Spleen (tissue), 11 donors: ENCODE measurements around the gene GPX5. TPM values are rescaled to one million over a fixed set of nuclear protein-coding genes. Genes with fewer than 3 reads are reported as not detected.

Experiments used
- DNase-seq: peaks from one replicate; pipeline ENCODE4 v3.0.0-alpha.2; 2020
- H3K27ac ChIP-seq, 8 donors: fragments of 200-600 bp; sonication (generic) in 7 of 8; 1 replicate in 4 of 8; 2 replicates in 4 of 8; pipeline versions ENCODE4 v1.5.0 to v1.8.0; 2016 to 2021; ENCODE audit warnings: inconsistent platforms in 4 of 8, mild to moderate bottlenecking in 4 of 8, moderate library complexity in 1 of 8
- H3K27me3 ChIP-seq, 7 donors: fragments of 200-600 bp; sonication (generic) in 6 of 7; replicated peaks in 1 of 7; 1 replicate in 4 of 7; 2 replicates in 3 of 7; pipeline versions ENCODE4 v1.5.0 to v1.8.0; 2016 to 2021; ENCODE audit warnings: inconsistent platforms in 3 of 7, mild to moderate bottlenecking in 1 of 7
- H3K36me3 ChIP-seq, 6 donors: fragments of 200-600 bp; sonication (generic) in 5 of 6; 1 replicate in 4 of 6; 2 replicates in 2 of 6; pipeline versions ENCODE4 v1.5.0 to v1.8.0; 2016 to 2021; ENCODE audit warnings: inconsistent platforms in 2 of 6
- H3K4me1 ChIP-seq, 6 donors: fragments of 200-600 bp; sonication (generic) in 5 of 6; 1 replicate in 3 of 6; 2 replicates in 3 of 6; pipeline versions ENCODE4 v1.5.0 to v1.8.0; 2016 to 2021; ENCODE audit warnings: inconsistent platforms in 3 of 6
- H3K4me3 ChIP-seq, 8 donors: fragments of 200-600 bp; sonication (generic) in 7 of 8; 1 replicate in 4 of 8; 2 replicates in 4 of 8; pipeline versions ENCODE4 v1.5.0 to v1.8.0; 2016 to 2021; ENCODE audit warnings: inconsistent platforms in 4 of 8, mild to moderate bottlenecking in 4 of 8, moderate library complexity in 2 of 8
- H3K9me3 ChIP-seq, 8 donors: fragments of 200-600 bp; sonication (generic) in 7 of 8; 1 replicate in 4 of 8; 2 replicates in 4 of 8; pipeline versions ENCODE4 v1.5.0 to v1.8.0; 2016 to 2021; ENCODE audit warnings: inconsistent platforms in 4 of 8
- POLR2A ChIP-seq, 3 donors: fragments of 450-650 bp; IDR thresholded peaks; one replicate each; pipeline ENCODE4 v1.5.1; 2017; ENCODE audit warnings: antibody characterized with exemption in 3 of 3, mild to moderate bottlenecking in 1 of 3
- POLR2AphosphoS5 ChIP-seq, 3 donors: sonication (generic); formaldehyde crosslinking; IDR thresholded peaks; one replicate each; pipeline ENCODE4 v1.5.1; 2017; ENCODE audit warnings: antibody characterized with exemption in 3 of 3
- WGBS, 5 donors: extraction: QIAGEN DNeasy Blood & Tissue Kit in 3 of 5; methylation state at CpG; one replicate each; pipeline versions ENCODE4 v1.1.5 to v1.1.7; 2013 to 2018; 5-methylcytosine and 5-hydroxymethylcytosine counted together
- intact Hi-C: fragments of 100-400 bp; cut with DNase I; formaldehyde crosslinking; loops from one replicate; pipeline ENCODE4 v1.15.0; 2023; ENCODE audit warnings: low total_unique reads
- polyA plus RNA-seq, 3 donors: library from polyadenylated mRNA; stranded (reverse); fragments of 200-250 nt; gene quantifications; one replicate each; pipeline ENCODE4 v1.2.1, GENCODE V29; 2013
- total RNA-seq, 7 donors: library from RNA; depleted of rRNA in 3 of 7; stranded (reverse); fragments of >200 nt in 3 of 7; fragmentation: NEBNext Ultra II Directional in 4 of 7; extraction: Animal tissue kit (Norgen Biotek cat#: 25700) in 4 of 7; gene quantifications; one replicate each; pipeline versions ENCODE4 v1.1.0 to v1.2.1, GENCODE V29; 2016 to 2021
- TF ChIP-seq, protein P1 (sequence below), 11 experiments: fragments of 200-600 bp in 7 of 11; fragments of 450-650 bp in 4 of 11; sonication (generic) in 4 of 11; IDR thresholded peaks in 8 of 11; conservative IDR thresholded peaks in 3 of 11; 1 replicate in 7 of 11; 2 replicates in 4 of 11; pipeline versions ENCODE4 v1.4.0 to v1.8.0; 2016 to 2021; ENCODE audit warnings: antibody characterized with exemption in 11 of 11, inconsistent platforms in 4 of 11, mild to moderate bottlenecking in 1 of 11
- donor health status: healthy with polysubstance abuse.
- donor health status: DM: no; HTN: no; CAD: no; lungs with moderate emphysema.
- donor health status: DM: no; HTN: no; CAD: no.
- donor health status: Bipolar disorder and iron deficiency.
- donor health status: healthy.
- donor health status: DM: no; HTN: no; CAD: no.
- donor health status: DM: yes; HTN: yes; CAD: no.

The GPX5 gene
- total and polyA plus RNA-seq, 10 donors, result not detected

DNA sequence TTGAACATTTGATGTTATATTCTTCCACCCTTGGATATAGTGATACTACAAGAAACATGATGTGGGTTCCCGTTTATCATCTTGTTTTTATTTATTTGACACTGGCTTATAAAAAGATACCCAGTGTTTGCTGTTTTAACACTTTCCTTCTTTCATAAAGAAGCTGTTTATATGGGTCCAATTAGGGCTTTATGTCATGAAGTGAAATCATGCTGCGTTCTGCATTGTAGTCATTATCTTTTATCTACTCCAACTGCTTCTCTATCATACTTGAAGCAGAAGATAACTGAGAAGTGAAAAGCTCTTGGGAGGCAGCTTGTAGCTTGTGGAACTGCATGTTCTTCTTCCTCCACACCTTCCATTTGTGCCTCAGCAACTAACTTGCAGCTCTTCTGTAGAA, 57.8 kb downstream of the GPX5 start:
- Histone ChIP-seq H3K27ac (no peak overlapping the region), H3K9me3 (peaks cover 0 to 6% (median 0%) of the 10 kb centered on the region in 8 donors), H3K4me3 (no peak overlapping the region), H3K36me3 (no peaks in the 10 kb centered on the region), H3K4me1 (peaks cover 0 to 13% (median 6%) of the 10 kb centered on the region in 6 donors), H3K27me3 (peaks cover 0 to 78% (median 39%) of the 10 kb centered on the region in 7 donors)
- no peak for DNase-seq
- intact Hi-C loops, result no loop called here
- 78 to 88% (median 84%) methylated on average over 2 of the region's 2 CpGs for WGBS, 5 donors
- no peak for TF ChIP-seq POLR2A (IDR thresholded peaks at IDR 0.05)
- TF ChIP-seq, protein P1, sequence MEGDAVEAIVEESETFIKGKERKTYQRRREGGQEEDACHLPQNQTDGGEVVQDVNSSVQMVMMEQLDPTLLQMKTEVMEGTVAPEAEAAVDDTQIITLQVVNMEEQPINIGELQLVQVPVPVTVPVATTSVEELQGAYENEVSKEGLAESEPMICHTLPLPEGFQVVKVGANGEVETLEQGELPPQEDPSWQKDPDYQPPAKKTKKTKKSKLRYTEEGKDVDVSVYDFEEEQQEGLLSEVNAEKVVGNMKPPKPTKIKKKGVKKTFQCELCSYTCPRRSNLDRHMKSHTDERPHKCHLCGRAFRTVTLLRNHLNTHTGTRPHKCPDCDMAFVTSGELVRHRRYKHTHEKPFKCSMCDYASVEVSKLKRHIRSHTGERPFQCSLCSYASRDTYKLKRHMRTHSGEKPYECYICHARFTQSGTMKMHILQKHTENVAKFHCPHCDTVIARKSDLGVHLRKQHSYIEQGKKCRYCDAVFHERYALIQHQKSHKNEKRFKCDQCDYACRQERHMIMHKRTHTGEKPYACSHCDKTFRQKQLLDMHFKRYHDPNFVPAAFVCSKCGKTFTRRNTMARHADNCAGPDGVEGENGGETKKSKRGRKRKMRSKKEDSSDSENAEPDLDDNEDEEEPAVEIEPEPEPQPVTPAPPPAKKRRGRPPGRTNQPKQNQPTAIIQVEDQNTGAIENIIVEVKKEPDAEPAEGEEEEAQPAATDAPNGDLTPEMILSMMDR (IDR thresholded peaks at IDR 0.05 in 8 of 11, conservative IDR thresholded peaks at IDR 0.05 in 3 of 11), result no peak
- no peak for TF ChIP-seq POLR2AphosphoS5 (IDR thresholded peaks at IDR 0.05)

Other genes with a start within 250 kb of the GPX5 start
- gene PGBD1, start 244.3 kb upstream of the GPX5 start, total RNA-seq, result 1 to 10 TPM; 2.7 to 7.8 (median 4.5) TPM
- 1 to 10 TPM; 1.6 to 3.1 (median 2.4) TPM for gene PGBD1, start 244.3 kb upstream of the GPX5 start, polyA plus RNA-seq
- gene ZSCAN31, start 189.7 kb upstream of the GPX5 start, total RNA-seq, result 10 to 100 TPM in 1 of 7 donors, 1 to 10 TPM in 6; 2.8 to 13.7 (median 4.2) TPM
- 1 to 10 TPM; 1.2 to 2.5 (median 1.7) TPM for gene ZSCAN31, start 189.7 kb upstream of the GPX5 start, polyA plus RNA-seq
- 1 to 10 TPM; 4.9 to 8.4 (median 7.1) TPM for gene ZKSCAN3, start 175.9 kb upstream of the GPX5 start, total RNA-seq
- gene ZKSCAN3, start 175.9 kb upstream of the GPX5 start, polyA plus RNA-seq, result 1 to 10 TPM; 1.0 to 2.2 (median 1.6) TPM
- 10 to 100 TPM in 1 of 7 donors, 1 to 10 TPM in 6; 6.6 to 10.3 (median 8.8) TPM for gene ZSCAN12, start 126.1 kb upstream of the GPX5 start, total RNA-seq
- 1 to 10 TPM; 1.8 to 3.1 (median 2.4) TPM for gene ZSCAN12, start 126.1 kb upstream of the GPX5 start, polyA plus RNA-seq
- gene ZSCAN23, start 82.4 kb upstream of the GPX5 start, total RNA-seq, result 1 to 10 TPM; 1.4 to 4.6 (median 2.5) TPM
- gene ZSCAN23, start 82.4 kb upstream of the GPX5 start, polyA plus RNA-seq, result under 1 TPM in 2 of 3 donors, not detected in 1; 0.14 to 0.32 TPM
- not detected for gene GPX6, start 10.1 kb upstream of the GPX5 start, total RNA-seq
- not detected for gene GPX6, start 10.1 kb upstream of the GPX5 start, polyA plus RNA-seq